Smooth muscle cell (in vitro differentiated cells): ENCODE results near the gene SLC44A5. TPM values are rescaled to one million over a fixed set of nuclear protein-coding genes. Genes with fewer than 3 reads are reported as not detected.
"Not testable (repeated sequence)": the region's sequence is repeated elsewhere in the genome, so short reads cannot be mapped to it uniquely, and the experiment has no call there.

Experiments used
- DNase-seq: peaks from one replicate; lab custom pipeline; 2025; ENCODE audit not compliant: unreplicated experiment; lab: John Stamatoyannopoulos, UW
- H2AFZ ChIP-seq: fragments of 200-600 bp; sonication (generic); 2 replicates; pipeline ENCODE4 v1.6.0; 2016; ENCODE audit warnings: antibody characterized with exemption, low read depth, mild to moderate bottlenecking
- H3F3A ChIP-seq: fragments of 200-600 bp; sonication (generic); 2 replicates; pipeline ENCODE4 v1.6.0; 2017; ENCODE audit warnings: antibody characterized with exemption, low read depth
- H3K27ac ChIP-seq: fragments of 200-600 bp; sonication (generic); 2 replicates; pipeline ENCODE4 v1.5.1; 2016; ENCODE audit warnings: low read depth, mild to moderate bottlenecking
- H3K27me3 ChIP-seq: fragments of 200-600 bp; sonication (generic); 2 replicates; pipeline ENCODE4 v1.6.1; 2016; ENCODE audit warnings: low read depth, mild to moderate bottlenecking
- H3K36me3 ChIP-seq: fragments of 200-600 bp; sonication (generic); 2 replicates; pipeline ENCODE4 v1.5.1; 2016; ENCODE audit warnings: low read depth
- H3K4me1 ChIP-seq: fragments of 200-600 bp; sonication (generic); 2 replicates; pipeline ENCODE4 v1.5.1; 2016; ENCODE audit warnings: low read depth
- H3K4me2 ChIP-seq: fragments of 200-600 bp; sonication (generic); 2 replicates; pipeline ENCODE4 v1.6.0; 2016; ENCODE audit warnings: mild to moderate bottlenecking
- H3K4me3 ChIP-seq: fragments of 200-600 bp; sonication (generic); 2 replicates; pipeline ENCODE4 v1.5.1; 2016; ENCODE audit warnings: mild to moderate bottlenecking
- H3K79me2 ChIP-seq: fragments of 200-600 bp; sonication (generic); 2 replicates; pipeline ENCODE4 v1.6.0; 2016; ENCODE audit warnings: low read depth, mild to moderate bottlenecking
- H3K9ac ChIP-seq: fragments of 200-600 bp; sonication (generic); 2 replicates; pipeline ENCODE4 v1.6.0; 2016; ENCODE audit warnings: low read depth
- H3K9me3 ChIP-seq: fragments of 200-600 bp; sonication (generic); replicated peaks from 2 replicates; pipeline ENCODE4 v1.5.1; 2016; ENCODE audit warnings: low read depth
- H4K20me1 ChIP-seq: fragments of 200-600 bp; sonication (generic); 2 replicates; pipeline ENCODE4 v1.6.0; 2016; ENCODE audit warnings: low read depth
- WGBS: methylation state at CpG from one replicate; pipeline ENCODE4 v1.1.7; 2016; ENCODE audit warnings: low lambda C conversion rate; 5-methylcytosine and 5-hydroxymethylcytosine counted together
- polyA plus RNA-seq: library from polyadenylated mRNA; unstranded; fragments of >200 nt; fragmentation: Nextera tagmentation; extraction: Ambion mirVana; gene quantifications from 2 replicates; pipeline ENCODE4 v1.2.1, GENCODE V29; 2016
- total RNA-seq: library from RNA; depleted of rRNA; stranded (reverse); fragments of >200 nt; gene quantifications from 2 replicates; pipeline ENCODE4 v1.2.3, GENCODE V29; 2014
- TF ChIP-seq, protein P1 (sequence below): fragments of 200-600 bp; sonication (generic); IDR thresholded peaks from 2 replicates; pipeline ENCODE4 v1.5.1; 2017; ENCODE audit warnings: borderline replicate concordance, mild to moderate bottlenecking, antibody characterized with exemption; ENCODE audit not compliant: insufficient read depth, poor library complexity, severe bottlenecking

SLC44A5 gene
- total RNA-seq: 4.3 and 4.4 TPM in 2 replicates
- polyA plus RNA-seq: 0.89 and 1.4 TPM in 2 replicates

DNA sequence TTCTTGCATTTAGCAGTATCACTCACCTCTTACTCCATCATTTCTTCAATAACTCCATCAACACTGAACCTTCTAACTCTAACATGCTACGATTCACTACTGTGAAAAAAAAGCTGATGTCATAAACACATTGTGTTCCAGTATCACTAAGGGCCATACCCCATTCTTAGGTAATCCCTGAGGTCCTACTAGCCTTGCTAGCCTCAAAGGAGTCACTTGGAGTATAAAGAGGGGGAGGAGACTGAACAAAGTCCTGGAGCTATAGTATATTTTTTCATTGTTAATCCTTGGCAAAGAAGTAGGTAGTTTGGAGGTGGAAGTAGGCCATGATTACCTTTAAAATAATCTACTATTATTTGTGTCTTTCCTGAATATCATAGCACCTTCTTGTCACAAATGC, at the start of gene SLC44A5:
Gene SLC44A5, minus strand, starts transcription at position 101 of the 400 bp plus-strand sequence. CDS start 69,667 bp downstream, outside the sequence.
- Histone ChIP-seq H3K4me2 (no peak within 1 kb of the TSS), H4K20me1 (no peaks in the 10 kb centered on the region), H3K27ac (no peak within 1 kb of the TSS), H3K79me2 (no peaks in the 10 kb centered on the region), H3K36me3 (no peaks in the 10 kb centered on the region), H3K9ac (no peak within 1 kb of the TSS), H3K9me3 (no peaks in the 10 kb centered on the region), H3K4me1 (peaks cover 9% of the 10 kb centered on the region), H3K4me3 (no peak within 1 kb of the TSS), H3K27me3 (peaks cover 33% of the 10 kb centered on the region), H3F3A (no peaks in the 10 kb centered on the region), H2AFZ (no peak within 1 kb of the TSS)
- no peak for DNase-seq
- TF ChIP-seq, protein P1, sequence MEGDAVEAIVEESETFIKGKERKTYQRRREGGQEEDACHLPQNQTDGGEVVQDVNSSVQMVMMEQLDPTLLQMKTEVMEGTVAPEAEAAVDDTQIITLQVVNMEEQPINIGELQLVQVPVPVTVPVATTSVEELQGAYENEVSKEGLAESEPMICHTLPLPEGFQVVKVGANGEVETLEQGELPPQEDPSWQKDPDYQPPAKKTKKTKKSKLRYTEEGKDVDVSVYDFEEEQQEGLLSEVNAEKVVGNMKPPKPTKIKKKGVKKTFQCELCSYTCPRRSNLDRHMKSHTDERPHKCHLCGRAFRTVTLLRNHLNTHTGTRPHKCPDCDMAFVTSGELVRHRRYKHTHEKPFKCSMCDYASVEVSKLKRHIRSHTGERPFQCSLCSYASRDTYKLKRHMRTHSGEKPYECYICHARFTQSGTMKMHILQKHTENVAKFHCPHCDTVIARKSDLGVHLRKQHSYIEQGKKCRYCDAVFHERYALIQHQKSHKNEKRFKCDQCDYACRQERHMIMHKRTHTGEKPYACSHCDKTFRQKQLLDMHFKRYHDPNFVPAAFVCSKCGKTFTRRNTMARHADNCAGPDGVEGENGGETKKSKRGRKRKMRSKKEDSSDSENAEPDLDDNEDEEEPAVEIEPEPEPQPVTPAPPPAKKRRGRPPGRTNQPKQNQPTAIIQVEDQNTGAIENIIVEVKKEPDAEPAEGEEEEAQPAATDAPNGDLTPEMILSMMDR: no peak
- WGBS: 83% methylated on average over 1 of the region's 1 CpG

DNA sequence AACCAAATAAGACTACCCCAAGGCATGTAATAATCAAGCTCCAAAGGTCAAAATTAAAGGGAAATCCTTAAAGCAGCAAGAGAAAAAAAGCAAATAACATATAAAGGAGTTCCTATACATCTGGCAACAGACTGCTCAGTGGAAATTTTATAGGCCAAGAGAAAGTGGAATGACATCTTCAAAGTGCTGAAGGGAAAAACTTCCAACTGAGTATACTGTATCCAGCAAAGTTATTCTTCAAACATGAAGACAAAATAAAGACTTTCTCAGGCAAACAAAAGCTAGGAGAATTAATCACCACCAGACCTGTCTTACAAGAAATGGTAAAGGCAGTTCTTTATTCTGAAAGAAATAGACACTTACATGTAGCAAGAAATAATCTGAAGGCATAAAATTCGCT, 45.0 kb upstream of the SLC44A5 start:
- H3K9me3 ChIP-seq: no peaks in the 10 kb centered on the region
- no peaks in the 10 kb centered on the region for H3K36me3 ChIP-seq
- H3F3A ChIP-seq: no peaks in the 10 kb centered on the region
- no peaks in the 10 kb centered on the region for H3K4me1 ChIP-seq
- H3K4me3 ChIP-seq: no peak overlapping the region
- H3K4me2 ChIP-seq: no peak overlapping the region
- TF ChIP-seq, protein P1: no peak
- H3K79me2 ChIP-seq: no peaks in the 10 kb centered on the region
- H3K9ac ChIP-seq: no peak overlapping the region
- DNase-seq: no peak
- no peaks in the 10 kb centered on the region for H3K27me3 ChIP-seq
- H4K20me1 ChIP-seq: no peaks in the 10 kb centered on the region
- no peak overlapping the region for H2AFZ ChIP-seq
- no peak overlapping the region for H3K27ac ChIP-seq
- WGBS: 93% methylated on average over 1 of the region's 1 CpG

DNA sequence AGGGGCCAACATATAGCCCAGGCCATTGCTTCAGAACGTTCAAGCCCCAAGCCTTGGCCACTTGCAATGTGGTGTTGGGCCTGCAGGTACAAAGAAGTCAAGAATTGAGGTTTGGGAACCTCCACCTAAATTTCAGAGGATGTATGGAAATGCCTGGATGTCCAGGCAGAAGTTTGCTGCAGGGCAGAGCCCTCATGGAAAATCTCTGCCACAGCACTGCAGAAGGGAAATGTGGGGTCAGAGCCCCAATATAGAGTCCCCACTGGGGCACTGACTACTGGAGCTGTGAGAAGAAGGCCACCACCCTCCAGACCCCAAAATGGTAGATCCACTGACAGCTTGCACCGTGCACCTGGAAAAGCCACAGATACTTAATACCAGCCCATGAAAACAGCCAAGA, 36.3 kb upstream of the SLC44A5 start:
- not testable (repeated sequence) for H3K9ac ChIP-seq, H3K27ac ChIP-seq, H3F3A ChIP-seq, H4K20me1 ChIP-seq, H3K79me2 ChIP-seq, H3K9me3 ChIP-seq, H3K27me3 ChIP-seq, H2AFZ ChIP-seq, H3K36me3 ChIP-seq, DNase-seq, H3K4me3 ChIP-seq, H3K4me1 ChIP-seq, H3K4me2 ChIP-seq
- 92% methylated on average over 2 of the region's 2 CpGs for WGBS

DNA sequence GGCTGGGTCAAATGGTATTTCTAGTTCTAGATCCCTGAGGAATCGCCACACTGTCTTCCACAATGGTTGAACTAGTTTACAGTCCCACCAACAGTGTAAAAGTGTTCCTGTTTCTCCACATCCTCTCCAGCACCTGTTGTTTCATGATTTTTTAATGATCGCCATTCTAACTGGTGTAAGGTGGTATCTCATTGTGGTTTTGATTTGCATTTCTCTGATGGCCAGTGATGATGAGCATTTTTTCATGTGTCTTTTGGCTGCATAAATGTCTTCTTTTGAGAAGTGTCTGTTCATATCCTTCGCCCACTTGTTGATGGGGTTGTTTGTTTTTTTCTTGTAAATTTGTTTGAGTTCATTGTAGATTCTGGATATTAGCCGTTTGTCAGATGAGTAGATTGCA, 34.2 kb upstream of the SLC44A5 start:
- WGBS: 91% methylated on average over 4 of the region's 4 CpGs
- H4K20me1 ChIP-seq, H3K27me3 ChIP-seq, DNase-seq, H3K79me2 ChIP-seq, H3K9ac ChIP-seq, H3K4me2 ChIP-seq, H3K4me3 ChIP-seq, H3F3A ChIP-seq, H3K27ac ChIP-seq, H3K36me3 ChIP-seq, H2AFZ ChIP-seq, H3K9me3 ChIP-seq, H3K4me1 ChIP-seq: not testable (repeated sequence)

DNA sequence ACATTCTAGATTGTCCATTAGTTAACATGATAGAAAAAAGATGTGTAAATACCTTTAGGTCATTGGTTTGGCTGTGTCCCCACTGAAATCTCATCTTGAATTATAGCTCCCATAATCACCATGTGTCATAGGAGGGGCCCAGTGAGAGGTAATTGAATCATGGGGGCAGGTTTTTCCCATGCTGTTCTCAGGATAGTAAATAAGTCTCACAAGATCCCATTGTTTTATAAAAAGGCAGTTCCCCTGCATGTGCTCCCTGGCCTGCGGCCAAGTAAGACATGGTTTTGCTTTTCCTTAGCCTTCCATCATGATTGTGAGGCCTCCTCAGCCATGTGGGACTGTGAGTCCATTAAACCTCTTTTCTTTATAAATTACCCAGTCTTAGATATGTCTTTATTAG, 32.5 kb upstream of the SLC44A5 start:
- no peaks in the 10 kb centered on the region for H3K4me1 ChIP-seq
- H3K9me3 ChIP-seq: no peaks in the 10 kb centered on the region
- H3K27me3 ChIP-seq: no peaks in the 10 kb centered on the region
- no peaks in the 10 kb centered on the region for H3K79me2 ChIP-seq
- no peak overlapping the region for H3K4me2 ChIP-seq
- H4K20me1 ChIP-seq: no peaks in the 10 kb centered on the region
- no peaks in the 10 kb centered on the region for H3F3A ChIP-seq
- H3K4me3 ChIP-seq: no peak overlapping the region
- TF ChIP-seq, protein P1: no peak
- no peak overlapping the region for H3K9ac ChIP-seq
- no peak overlapping the region for H3K27ac ChIP-seq
- 100% methylated on average over 1 of the region's 1 CpG for WGBS
- H3K36me3 ChIP-seq: no peaks in the 10 kb centered on the region
- no peak overlapping the region for H2AFZ ChIP-seq
- DNase-seq: no peak
